GM10847 (cell line): ENCODE measurements around the gene FAM151A.

Source experiments
- POLR2A ChIP-seq: IDR thresholded peaks from 2 replicates; pipeline ENCODE4 v1.6.1; 2011; ENCODE audit not compliant: insufficient read length; ENCODE audit errors: extremely low read depth

Gene FAM151A

DNA sequence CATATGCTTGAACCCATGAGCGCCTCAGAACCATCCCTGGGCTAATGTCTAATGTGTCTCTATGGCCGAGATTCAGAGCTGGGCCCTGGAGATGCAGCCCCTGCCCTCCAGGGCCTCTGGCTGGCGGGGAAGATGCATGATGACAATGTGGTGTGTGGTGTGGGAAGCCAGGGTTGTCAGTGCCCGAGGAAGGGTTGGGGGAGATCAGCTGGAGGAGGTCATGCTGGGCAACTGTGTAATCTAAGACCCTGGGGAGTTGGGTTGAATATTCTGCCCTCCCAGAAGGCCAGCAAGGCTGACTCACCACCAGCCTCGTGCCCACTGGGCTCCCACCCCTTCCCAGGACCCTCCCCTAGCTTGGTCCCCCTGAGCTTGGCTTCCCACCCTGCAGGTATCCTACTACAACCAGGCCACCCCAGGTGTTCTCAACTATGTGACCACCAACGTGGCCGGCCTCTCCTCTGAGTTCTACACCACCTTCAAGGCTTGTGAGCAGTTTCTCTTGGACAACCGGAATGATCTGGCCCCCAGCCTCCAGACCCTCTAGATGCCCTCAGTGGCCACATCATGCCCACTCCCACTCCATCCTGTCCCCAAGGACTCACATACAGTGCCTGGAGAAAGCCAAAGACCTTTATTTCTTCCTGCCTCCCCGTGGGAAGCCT lies 14.6 kb downstream of the FAM151A start:
- TF ChIP-seq POLR2A, result no peak

DNA sequence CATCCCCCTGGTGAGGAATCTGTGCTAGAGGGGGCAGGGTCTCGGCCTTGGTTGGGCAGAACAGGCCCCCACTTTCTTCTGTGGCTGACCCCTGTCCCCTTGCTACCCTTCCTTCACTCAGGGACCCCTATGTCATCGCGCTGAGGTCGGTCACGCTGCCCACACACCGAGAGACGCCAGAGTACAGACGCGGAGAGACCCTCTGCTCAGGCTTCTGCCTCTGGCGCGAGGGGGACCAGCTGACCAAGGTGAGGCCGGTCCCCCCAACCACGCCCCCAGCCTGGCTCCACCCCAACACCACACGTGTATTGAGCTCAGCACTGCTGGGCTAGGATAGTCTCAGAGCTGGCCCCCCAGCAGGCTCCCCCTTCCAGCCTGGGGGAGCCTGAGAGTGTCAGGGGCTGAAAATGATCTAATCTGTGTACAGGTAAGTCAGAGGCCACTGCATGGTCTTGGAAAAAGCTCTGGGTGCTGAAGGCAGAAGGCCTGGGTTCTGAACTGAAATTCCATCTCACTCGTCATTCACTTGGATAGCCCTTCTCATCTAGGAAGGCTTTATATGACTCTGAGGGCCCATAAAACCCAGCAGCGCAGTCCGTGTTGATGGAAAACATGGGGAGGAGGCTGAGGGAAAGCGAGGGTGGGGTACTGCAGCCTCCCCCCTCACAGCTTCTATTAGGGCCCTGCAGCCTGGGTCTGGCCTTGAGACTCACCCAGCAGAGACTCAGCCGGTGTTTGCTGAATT lies 15.3 kb downstream of the FAM151A start:
- no peak for TF ChIP-seq POLR2A

DNA sequence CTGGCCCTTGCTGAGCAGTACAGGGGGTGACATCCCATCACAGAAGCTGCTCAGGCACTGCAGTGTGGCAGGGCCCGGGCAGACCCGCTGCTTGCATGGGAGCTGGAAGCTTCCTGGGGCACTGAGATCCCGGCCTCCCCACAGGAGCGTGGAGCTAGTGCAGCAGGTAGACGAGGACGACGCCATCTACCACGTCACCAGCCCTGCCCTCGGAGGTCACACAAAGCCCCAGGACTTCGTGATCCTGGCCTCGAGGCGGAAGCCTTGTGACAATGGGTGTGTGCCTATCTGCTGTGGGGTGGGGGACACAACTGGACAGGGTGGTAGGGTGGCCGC lies 16.4 kb downstream of the FAM151A start:
- no peak for TF ChIP-seq POLR2A

DNA sequence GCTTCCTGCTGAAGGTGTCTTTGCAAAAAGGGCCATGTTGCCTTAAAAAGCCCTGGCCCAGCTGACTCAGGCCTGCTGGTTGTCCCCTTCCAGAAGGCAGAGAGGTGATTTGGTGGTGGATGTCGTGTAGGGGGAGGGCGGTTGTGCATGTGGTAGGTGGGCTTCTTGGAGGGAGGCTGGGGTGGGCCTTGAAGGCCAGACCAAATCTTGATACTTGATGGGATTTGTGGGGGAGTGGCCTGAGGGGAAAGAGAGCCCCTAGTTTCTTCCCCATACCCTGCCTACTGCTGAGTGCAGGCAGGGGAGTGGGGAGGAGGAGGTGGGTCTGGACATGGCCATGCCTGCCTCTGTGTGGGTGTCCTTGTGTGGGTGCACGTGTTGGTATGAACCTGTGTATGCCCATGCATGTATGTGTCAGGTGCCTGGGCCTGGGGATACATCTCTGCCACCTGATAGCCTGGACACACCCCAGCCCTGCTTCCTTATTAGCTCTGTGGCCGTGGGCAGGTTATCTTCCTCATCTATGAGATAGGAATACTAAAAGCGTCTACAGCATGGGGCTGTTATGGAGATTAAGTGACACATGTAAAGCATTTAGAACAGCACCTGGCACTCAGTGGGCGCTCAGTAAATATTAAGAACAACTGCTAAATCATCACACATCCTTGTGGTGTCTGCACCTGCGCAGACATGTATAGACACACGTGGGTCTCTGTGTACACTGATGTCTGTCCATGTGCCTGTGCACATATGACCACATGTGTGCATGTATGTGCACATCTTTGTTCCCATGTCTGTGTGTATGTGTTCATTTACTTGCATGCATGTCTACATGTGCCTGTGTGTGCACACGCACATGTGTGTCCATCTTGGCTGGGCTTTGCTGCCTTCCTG lies 17.0 kb downstream of the FAM151A start:
- TF ChIP-seq POLR2A, result no peak

DNA sequence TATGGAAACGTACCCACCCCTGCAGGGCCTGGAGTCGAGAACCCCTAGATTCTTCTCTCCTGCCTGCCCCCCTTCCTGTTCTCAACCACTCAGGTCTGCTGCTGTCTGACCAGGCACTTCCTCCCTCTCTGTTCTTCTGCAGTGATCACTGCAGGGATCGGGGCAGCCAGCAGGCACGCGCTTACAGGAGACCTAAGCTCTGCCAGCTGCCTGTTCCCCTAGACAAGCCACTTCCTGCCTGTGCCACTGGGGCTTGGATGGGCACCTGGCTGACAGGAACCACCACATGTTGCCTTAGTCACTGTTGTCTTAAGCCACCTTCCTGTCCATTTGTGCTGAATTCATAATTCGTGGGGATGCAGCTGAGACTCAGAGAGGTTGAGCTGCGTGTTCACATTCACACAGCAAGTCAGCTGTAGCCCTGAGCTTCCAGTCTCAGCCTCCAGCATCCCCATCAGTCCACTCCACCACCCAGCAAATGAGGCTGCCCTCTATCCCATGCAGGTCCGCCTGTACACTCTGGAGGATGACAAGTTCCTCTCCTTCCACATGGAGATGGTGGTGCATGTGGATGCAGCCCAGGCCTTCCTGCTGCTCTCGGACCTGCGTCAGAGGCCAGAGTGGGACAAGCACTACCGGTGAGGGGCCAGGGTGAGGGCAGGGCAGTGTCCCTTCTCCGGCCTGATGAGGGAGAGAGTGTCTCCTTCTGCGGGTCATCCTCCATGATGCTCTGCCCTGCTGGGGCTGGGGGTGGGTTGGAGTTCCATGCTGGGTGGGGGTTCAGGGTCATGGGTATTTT lies 18.6 kb downstream of the FAM151A start:
- no peak for TF ChIP-seq POLR2A

DNA sequence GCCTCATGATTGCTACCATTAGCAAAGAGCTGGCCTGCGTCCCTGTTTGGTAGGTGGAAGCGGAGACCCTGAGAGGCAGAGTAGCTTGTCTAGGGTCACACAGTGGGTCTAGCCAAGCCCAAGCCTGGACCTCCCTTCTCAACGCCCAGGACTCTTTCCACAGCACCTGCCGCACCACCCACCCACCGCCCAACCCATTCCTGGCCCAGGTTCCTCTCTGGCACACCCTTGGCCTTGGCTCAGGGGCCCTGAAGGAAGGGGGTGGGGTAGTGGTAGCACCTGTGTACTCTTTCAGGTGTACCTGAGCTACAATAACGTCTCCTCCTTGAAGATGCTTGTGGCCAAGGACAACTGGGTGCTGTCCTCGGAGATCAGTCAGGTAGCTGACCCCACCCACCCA lies 19.3 kb downstream of the FAM151A start:
- no peak for TF ChIP-seq POLR2A

DNA sequence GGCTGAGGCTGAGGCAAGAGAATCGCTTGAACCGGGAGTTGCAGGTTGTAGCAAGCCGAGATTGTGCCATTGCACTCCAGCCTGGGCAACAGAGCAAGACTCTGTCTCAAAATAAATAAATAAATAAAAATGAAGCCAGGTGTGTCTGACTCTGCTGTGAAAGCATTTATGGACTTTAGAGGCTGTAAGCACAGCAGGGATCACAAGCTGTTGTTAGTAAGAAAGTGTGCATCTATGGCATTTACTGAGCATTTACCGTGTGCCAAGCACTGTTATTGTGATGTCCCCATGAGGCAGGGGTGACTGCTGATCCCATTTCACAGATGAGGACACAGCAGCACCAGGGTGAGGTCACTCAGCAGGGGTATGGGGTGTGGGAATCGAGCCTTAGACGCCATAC lies 20.1 kb downstream of the FAM151A start:
- no peak for TF ChIP-seq POLR2A

DNA sequence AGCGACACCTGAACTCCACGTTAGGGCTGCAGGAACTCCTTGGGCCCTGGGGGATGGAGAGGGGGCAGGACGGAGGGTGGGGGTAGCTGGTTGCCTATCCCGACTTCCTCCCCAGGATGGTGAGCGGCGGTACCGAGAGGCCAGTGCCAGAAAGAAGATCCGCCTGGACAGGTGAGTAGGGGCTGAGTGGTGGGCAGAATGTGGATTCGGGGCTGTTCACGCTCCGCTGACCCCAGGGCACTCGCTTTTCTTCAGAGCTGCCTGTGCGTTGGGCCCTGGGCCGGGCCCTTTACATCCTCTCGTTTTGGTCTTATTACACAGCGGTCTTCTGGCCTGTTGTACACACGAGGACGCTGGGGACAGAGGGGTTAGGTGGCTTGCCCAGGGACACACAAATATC lies 20.8 kb downstream of the FAM151A start:
- TF ChIP-seq POLR2A, result no peak

DNA sequence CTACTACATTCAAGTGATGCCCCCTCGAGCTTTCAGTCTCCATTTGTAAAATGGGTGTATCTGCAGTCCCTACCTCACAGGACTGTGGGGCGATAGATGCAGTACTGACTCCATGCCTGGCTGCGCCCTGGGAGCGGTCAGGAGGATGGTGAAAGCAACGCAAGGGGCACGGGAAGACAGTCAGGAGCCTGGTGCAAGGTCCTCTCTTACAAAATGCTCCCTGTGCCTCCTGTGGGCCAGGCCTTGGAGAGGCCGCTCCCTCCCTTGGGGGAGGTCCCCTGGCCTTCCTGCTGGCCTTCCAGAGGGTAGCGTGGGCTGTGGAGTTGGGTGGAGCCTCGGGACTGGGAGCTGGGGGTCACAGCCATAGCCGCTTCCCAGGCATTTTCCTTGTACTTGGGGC lies 21.6 kb downstream of the FAM151A start:
- no peak for TF ChIP-seq POLR2A

DNA sequence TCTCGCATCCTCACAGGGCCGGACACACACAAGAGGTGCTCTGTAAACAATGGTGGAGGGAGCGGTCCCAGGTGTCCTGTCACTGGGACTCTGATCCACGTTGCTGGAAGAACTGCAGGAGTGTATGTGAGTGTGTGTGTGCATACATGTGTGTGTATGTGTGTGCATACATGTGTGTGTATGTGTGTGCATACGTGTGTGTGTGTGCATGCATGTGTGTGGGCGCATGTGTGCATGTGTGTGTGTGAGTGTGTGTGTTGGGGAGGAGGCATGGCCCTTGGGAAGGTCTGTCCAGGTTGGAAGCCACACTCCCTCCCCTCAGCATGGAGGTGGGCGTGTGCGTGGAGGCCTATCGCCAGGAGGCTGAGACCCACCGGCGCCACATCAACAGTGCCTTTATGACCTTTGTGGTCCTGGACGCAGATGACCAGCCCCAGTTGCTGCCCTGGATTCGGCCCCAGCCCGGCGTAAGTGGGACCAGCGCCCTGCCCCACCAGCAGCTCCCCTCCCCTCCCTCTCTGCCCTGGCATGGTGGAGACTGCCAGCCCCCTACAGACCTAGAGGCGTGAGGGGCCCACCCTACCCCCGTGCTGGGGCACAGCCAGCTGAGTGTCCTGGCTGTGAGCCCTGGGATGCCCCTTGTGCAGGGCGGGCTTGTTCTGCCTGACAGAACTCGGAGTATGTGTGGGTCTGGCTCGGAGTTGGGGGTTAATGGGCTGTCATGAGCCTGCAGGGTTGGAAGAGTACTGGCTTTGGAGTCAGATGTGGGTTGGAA lies 22.2 kb downstream of the FAM151A start:
- TF ChIP-seq POLR2A, result no peak

DNA sequence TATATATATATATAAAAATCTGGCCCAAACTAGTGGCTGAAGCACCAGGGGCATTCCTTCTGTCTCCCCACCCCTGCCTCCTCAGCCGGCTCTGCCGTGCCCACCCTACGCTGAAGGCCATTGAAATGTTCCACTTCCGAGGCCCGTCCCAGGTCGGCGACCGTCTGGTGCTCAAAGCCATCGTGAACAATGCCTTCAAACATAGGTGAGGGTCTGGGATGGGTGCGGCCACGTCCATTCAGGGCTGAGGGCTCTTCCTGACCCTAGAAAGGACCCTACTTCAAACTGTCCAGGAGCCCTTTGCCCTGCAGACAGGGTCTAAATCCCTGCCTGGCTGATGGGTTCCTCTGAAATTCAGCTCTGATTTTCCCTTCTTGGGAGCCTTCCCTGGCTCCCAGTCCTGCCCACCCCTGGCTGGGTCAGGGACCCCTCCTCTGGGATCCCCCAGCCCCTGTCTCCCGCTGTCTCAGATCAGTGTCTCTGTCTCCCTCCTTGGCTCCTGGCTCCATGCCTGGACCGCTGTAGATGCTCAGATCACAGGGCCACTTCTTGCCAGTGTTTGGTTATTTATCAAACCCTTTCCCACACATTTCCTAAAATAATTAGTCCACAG lies 24.0 kb downstream of the FAM151A start:
- no peak for TF ChIP-seq POLR2A

DNA sequence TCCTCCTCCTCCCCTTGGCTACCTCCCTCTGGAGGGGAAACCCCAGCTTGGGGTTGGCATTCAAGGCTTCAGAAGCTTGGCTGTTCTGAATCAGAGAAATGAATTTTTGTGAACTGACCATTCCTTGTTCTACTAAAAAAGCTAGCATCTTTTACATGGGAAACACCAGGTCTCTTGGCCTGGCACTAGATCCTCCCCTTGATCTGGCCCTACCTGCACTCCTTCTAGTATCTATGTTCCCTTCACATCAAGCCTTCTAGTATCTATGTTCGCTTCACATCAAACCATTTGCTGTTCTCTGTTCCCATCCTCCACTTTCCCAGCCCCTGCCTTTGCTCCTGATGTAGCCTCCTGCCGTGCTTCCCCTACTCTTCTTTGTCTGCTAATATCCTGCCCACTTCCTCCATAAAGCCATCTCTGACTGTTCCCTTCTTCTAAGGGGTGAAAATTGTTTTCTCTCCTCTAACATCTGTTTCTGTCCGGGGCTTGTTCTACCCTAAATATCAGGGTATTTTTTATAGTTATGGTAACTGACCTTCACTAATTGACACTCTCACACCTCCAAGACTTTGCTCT lies 25.8 kb downstream of the FAM151A start:
- no peak for TF ChIP-seq POLR2A

DNA sequence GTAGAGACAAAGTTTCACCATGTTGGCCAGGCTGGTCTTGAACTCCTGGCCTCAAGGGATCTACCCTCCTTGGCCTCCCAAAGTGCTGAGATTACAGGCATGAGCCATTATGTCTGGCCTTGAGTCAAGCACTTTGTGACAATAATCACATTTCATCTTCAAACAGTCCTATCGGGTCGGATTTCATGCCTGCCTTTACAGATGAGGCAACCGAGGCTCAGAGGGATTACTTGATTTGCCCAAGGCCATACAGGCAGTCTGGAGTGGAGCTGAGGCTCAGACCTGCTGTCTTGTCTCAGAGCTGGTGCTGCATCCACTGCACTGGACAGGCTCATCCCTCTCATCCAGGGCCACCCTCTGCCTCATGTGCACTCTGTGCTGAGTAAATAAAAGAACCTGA lies 26.6 kb downstream of the FAM151A start:
- TF ChIP-seq POLR2A, result no peak

DNA sequence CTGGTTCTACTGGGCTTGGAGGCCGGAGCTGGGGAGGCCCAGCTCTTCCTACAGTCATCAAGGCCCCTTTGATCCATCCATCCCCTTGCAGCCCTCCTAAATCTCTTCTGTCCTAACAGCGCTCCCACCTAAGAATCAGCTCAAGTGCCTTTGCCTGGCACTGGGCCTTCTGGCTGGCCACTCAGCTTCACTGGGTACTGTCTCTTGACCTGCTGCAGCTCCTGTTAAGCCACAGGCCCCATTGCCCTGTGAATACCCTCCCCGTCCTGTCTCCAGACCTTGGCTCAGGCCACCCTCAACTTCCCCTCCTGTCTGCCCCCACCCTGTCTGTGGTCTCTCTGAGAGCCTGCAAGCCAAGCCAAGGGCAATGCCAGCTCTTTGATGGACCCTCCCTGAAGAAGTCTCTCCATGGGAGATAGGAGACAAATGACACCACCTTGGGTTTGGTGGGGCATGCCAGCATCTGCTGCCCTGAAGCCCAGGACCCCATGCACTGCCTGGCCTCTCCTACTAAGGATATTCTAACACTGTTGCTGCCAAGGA lies 27.3 kb downstream of the FAM151A start:
- TF ChIP-seq POLR2A, result no peak

DNA sequence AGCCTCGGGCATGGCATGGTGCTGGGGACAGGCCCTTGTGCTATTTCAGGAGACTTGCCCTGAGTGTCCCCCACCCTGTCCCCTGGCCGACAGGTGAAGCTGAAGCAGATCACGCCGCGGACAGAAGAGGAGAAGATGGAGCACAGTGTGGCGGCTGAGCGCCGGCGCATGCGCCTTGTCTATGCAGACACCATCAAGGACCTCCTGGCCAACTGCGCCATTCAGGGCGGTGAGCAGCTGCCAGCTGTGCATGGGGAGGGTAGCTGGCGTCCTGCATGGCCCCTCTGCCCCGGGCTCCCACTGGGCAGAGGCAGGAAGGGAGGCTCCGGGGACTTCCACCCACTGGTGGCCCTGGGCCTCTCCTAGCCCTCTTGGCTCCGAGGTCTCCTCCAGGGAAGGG lies 28.9 kb downstream of the FAM151A start:
- no peak for TF ChIP-seq POLR2A
